Body of pancreas (tissue), 4 donors: Measurements from ENCODE around the gene PLCB1. TPM values are rescaled to one million over a fixed set of nuclear protein-coding genes. Genes with fewer than 3 reads are reported as not detected.

Experiments
- ATAC-seq: fragments of 150-250 bp; one replicate; pipeline ENCODE4 v1.9.1; 2016
- DNase-seq, 4 donors: peaks; one replicate each; pipeline ENCODE4 v3.0.0-alpha.2; 2019
- H3K27ac ChIP-seq, 4 donors: fragments of 200-600 bp; sonication (generic); 1 replicate in 3 of 4; 2 replicates in 1 of 4; pipeline versions ENCODE4 v1.5.1 to v1.6.1; 2016 to 2019; ENCODE audit warnings: mild to moderate bottlenecking in 1 of 4, mixed read lengths in 1 of 4, moderate library complexity in 1 of 4
- H3K27me3 ChIP-seq, 2 donors: fragments of 200-600 bp; sonication (generic); one replicate each; pipeline ENCODE4 v1.6.0; 2016; ENCODE audit warnings: mild to moderate bottlenecking in 1 of 2
- H3K36me3 ChIP-seq, 2 donors: fragments of 200-600 bp; sonication (generic); replicated peaks in 1 of 2; 2 replicates each; pipeline ENCODE4 v1.5.1; 2016; ENCODE audit warnings: low read depth in 2 of 2; ENCODE audit not compliant: insufficient read depth in 1 of 2
- H3K4me1 ChIP-seq: fragments of 200-600 bp; sonication (generic); one replicate; pipeline ENCODE4 v1.6.0; 2016
- H3K4me3 ChIP-seq, 2 donors: fragments of 200-600 bp; sonication (generic); 1 replicate in 1 of 2; 2 replicates in 1 of 2; pipeline ENCODE4 v1.5.1; 2016 to 2019
- H3K9me3 ChIP-seq, 3 donors: fragments of 200-600 bp; sonication (generic); 1 replicate in 2 of 3; 2 replicates in 1 of 3; pipeline ENCODE4 v1.5.1; 2016
- CTCF ChIP-seq, 7 experiments: fragments of 450-650 bp in 4 of 7; fragments of 200-600 bp in 3 of 7; sonication (generic) in 3 of 7; IDR thresholded peaks; one replicate each; pipeline ENCODE4 v1.5.1; 2016 to 2019; ENCODE audit warnings: antibody characterized with exemption in 7 of 7
- POLR2A ChIP-seq, 3 donors: fragments of 450-650 bp; IDR thresholded peaks; one replicate each; pipeline ENCODE4 v1.6.1; 2016; ENCODE audit warnings: antibody characterized with exemption in 3 of 3, mild to moderate bottlenecking in 2 of 3
- WGBS, 2 donors: methylation state at CpG; one replicate each; pipeline ENCODE4 v1.1.5; 2017; 5-methylcytosine and 5-hydroxymethylcytosine counted together
- intact Hi-C: fragments of 100-400 bp; cut with DNase I; formaldehyde crosslinking; loops from one replicate; pipeline ENCODE4 v1.15.1; 2023
- total RNA-seq, 2 donors: library from RNA; depleted of rRNA; stranded (reverse); fragments of >200 nt; gene quantifications; one replicate each; pipeline ENCODE4 v1.1.0, GENCODE V29; 2016

PLCB1 gene
- total RNA-seq, 2 donors from 2014 or later: 32.9 to 46.1 TPM

DNA sequence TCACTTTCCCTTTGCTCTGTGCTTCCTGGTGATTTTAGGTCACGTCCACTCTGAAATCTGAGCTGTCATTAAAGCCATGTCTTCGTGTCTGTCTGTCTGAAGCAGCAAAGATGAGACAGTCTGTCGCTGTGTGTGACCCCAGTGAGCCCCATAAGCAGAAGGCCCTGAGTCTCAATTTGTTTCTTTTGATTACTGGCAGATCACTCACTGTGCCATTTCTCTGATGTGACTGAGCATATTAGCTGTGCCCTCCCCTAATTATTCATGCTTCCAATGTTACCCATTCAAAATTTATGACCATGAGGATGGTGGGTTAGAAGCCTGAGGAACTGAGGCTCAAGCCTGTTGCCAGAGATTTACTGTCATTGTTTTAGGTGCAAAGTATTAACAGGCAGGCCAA is 117.6 kb downstream of the PLCB1 start:
- intact Hi-C loops: no loop called here
- no peak overlapping the region for H3K4me3 ChIP-seq
- no peaks in the 10 kb centered on the region for H3K27me3 ChIP-seq
- H3K4me1 ChIP-seq: peaks cover 11% of the 10 kb centered on the region
- H3K36me3 ChIP-seq: no peaks in the 10 kb centered on the region
- DNase-seq (no peak), ATAC-seq (no peak)
- no peak overlapping the region for H3K27ac ChIP-seq
- H3K9me3 ChIP-seq: peaks cover 0 to 2% (median 0%) of the 10 kb centered on the region in 3 donors
- TF ChIP-seq POLR2A (IDR thresholded peaks at IDR 0.05) (no peak), CTCF (IDR thresholded peaks at IDR 0.05) (no peak)
- 79 to 96% methylated on average over 3 of the region's 3 CpGs for WGBS, 2 donors

DNA sequence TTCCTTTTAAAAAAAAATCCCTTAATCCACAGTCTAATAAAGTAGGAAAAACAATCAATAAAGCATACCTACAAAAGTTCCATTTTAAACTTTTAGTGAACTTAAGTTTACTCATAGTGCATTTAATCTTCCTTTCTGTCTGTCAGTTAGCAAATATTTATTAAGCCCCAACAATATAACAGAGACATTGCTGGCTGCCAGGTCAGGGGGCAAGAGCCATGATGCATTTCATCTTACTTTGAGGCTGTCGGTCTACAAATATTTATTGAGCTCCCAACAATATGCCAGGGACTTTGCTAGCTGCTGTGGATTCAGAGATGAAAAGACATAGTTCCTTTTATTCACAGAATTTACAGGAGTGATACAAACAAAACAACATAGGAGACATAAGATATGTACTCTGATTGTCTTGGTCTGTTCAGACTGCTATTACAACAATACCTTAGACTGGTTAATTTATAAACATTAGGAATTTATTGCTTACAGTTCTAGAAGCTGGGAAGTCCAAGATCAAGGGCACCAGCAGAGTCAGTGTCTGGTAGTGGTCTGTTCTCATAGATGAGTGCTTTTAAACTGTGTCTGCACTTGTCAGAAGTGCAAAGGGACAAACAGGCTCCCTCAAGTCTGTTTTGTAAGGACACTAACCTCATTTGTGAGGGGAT is 118.6 kb downstream of the PLCB1 start:
- no peaks in the 10 kb centered on the region for H3K27me3 ChIP-seq
- 18 to 23% methylated on average over 1 of the region's 1 CpG for WGBS, 2 donors
- H3K9me3 ChIP-seq: peaks cover 0 to 2% (median 0%) of the 10 kb centered on the region in 3 donors
- DNase-seq (peak in 1 of 4 donors; percentile 19), ATAC-seq (peak; percentile 33)
- TF ChIP-seq CTCF (IDR thresholded peaks at IDR 0.05) (no peak), POLR2A (IDR thresholded peaks at IDR 0.05) (no peak)
- no peaks in the 10 kb centered on the region for H3K36me3 ChIP-seq
- no peak overlapping the region for H3K27ac ChIP-seq
- intact Hi-C loops: no loop called here
- H3K4me1 ChIP-seq: peaks cover 11% of the 10 kb centered on the region
- no peak overlapping the region for H3K4me3 ChIP-seq

- H3K4me1 ChIP-seq: peaks cover 11% of the 10 kb centered on the region
- ATAC-seq (no peak), DNase-seq (no peak)
- no peaks in the 10 kb centered on the region for H3K36me3 ChIP-seq
- H3K27me3 ChIP-seq: no peaks in the 10 kb centered on the region
- WGBS, 2 donors: 86 to 94% methylated on average over 4 of the region's 4 CpGs
- peaks cover 0 to 2% (median 0%) of the 10 kb centered on the region in 3 donors for H3K9me3 ChIP-seq
- no peak for TF ChIP-seq CTCF (IDR thresholded peaks at IDR 0.05)
- no peak for TF ChIP-seq POLR2A (IDR thresholded peaks at IDR 0.05)
- no peak overlapping the region for H3K27ac ChIP-seq
- intact Hi-C loops: no loop called here
- no peak overlapping the region for H3K4me3 ChIP-seq
Observed at GRCh38 chr20:8251201-8251575, 119.1 kb downstream of the PLCB1 start.

GRCh38 chr20:8254911-8255582 is 123.0 kb downstream of the PLCB1 start:
- Histone ChIP-seq H3K4me3 (no peak overlapping the region), H3K36me3 (no peaks in the 10 kb centered on the region), H3K4me1 (peaks cover 11% of the 10 kb centered on the region), H3K27me3 (no peaks in the 10 kb centered on the region), H3K9me3 (peaks cover 0 to 2% (median 0%) of the 10 kb centered on the region in 3 donors), H3K27ac (no peak overlapping the region)
- no peak for ATAC-seq
- WGBS, 2 donors: 90 to 93% methylated on average over 4 of the region's 4 CpGs
- no peak for DNase-seq
- TF ChIP-seq POLR2A (IDR thresholded peaks at IDR 0.05) (no peak), CTCF (IDR thresholded peaks at IDR 0.05) (no peak)
- intact Hi-C loops: no loop called here
